Neural cell (in vitro differentiated cells): ENCODE measurements around the gene PRRG3. TPM values are rescaled to one million over a fixed set of nuclear protein-coding genes. Genes with fewer than 3 reads are reported as not detected.

Experiments
- H2AFZ ChIP-seq: fragments of 200-600, 300-800 bp; sonication (generic), shearing (Covaris generic); 2 replicates; pipeline ENCODE4 v1.6.0; 2014; ENCODE audit warnings: low read depth, mild to moderate bottlenecking, antibody characterized with exemption, low read length, moderate library complexity
- H3F3A ChIP-seq: fragments of 200-600 bp; shearing (Covaris generic); 2 replicates; pipeline ENCODE4 v1.6.1; 2016; ENCODE audit warnings: mild to moderate bottlenecking, moderate library complexity, mixed read lengths, antibody characterized with exemption, low read length; ENCODE audit not compliant: insufficient read depth, poor library complexity, severe bottlenecking
- H3K27ac ChIP-seq: fragments of 200-600, 300-800 bp; sonication (generic), shearing (Covaris generic); 2 replicates; pipeline ENCODE4 v1.5.1; 2014; ENCODE audit warnings: mild to moderate bottlenecking, low read length, moderate library complexity
- H3K27me3 ChIP-seq: fragments of 300-800, 200-600 bp; sonication (generic), shearing (Covaris generic); 2 replicates; pipeline ENCODE4 v1.6.0; 2014; ENCODE audit warnings: mild to moderate bottlenecking, low read depth, low read length, moderate library complexity; ENCODE audit not compliant: insufficient read depth
- H3K36me3 ChIP-seq: fragments of 300-800, 200-600 bp; sonication (generic), shearing (Covaris generic); 2 replicates; pipeline ENCODE4 v1.5.1; 2014; ENCODE audit warnings: mild to moderate bottlenecking, antibody characterized with exemption, low read length, moderate library complexity; ENCODE audit not compliant: insufficient read depth
- H3K4me2 ChIP-seq: fragments of 300-800, 200-600 bp; sonication (generic), shearing (Covaris generic); 2 replicates; pipeline ENCODE4 v1.6.0; 2014; ENCODE audit warnings: mild to moderate bottlenecking, low read length
- H3K4me3 ChIP-seq: fragments of 300-800, 200-600 bp; sonication (generic), shearing (Covaris generic); 2 replicates; pipeline ENCODE4 v1.5.1; 2014; ENCODE audit warnings: mild to moderate bottlenecking, low read length, moderate library complexity
- H3K79me2 ChIP-seq: fragments of 200-600 bp; shearing (Covaris generic); replicated peaks from 2 replicates; pipeline ENCODE4 v1.6.0; 2014; ENCODE audit warnings: mild to moderate bottlenecking, low read length, moderate library complexity; ENCODE audit not compliant: insufficient read depth
- H3K9ac ChIP-seq: fragments of 300-800, 200-600 bp; sonication (generic), shearing (Covaris generic); 2 replicates; pipeline ENCODE4 v1.6.1; 2016; ENCODE audit warnings: mild to moderate bottlenecking, low read length, mixed read lengths
- H3K9me2 ChIP-seq: fragments of 200-600 bp; shearing (Covaris generic); 2 replicates; pipeline ENCODE4 v1.6.1; 2016; ENCODE audit warnings: mild to moderate bottlenecking, low read length, mixed read lengths; ENCODE audit not compliant: insufficient read depth
- H3K9me3 ChIP-seq: fragments of 200-600, 300-800 bp; sonication (generic), shearing (Covaris generic); 2 replicates; pipeline ENCODE4 v1.6.1; 2016; ENCODE audit warnings: mild to moderate bottlenecking, mixed run types, low read length, moderate library complexity, mixed read lengths
- H4K20me1 ChIP-seq: fragments of 200-600 bp; shearing (Covaris generic); 2 replicates; pipeline ENCODE4 v1.6.1; 2016; ENCODE audit warnings: mild to moderate bottlenecking, mixed run types; ENCODE audit not compliant: insufficient read depth
- CTCF ChIP-seq: fragments of 450-650 bp; IDR thresholded peaks from 2 replicates; pipeline ENCODE4 v1.5.1; 2014; ENCODE audit warnings: antibody characterized with exemption, mild to moderate bottlenecking, moderate library complexity; ENCODE audit not compliant: poor library complexity, severe bottlenecking
- EP300 ChIP-seq: fragments of 450-650 bp; conservative IDR thresholded peaks from 2 replicates; pipeline ENCODE4 v1.6.1; 2014; ENCODE audit warnings: antibody characterized with exemption, mild to moderate bottlenecking, moderate library complexity; ENCODE audit not compliant: poor library complexity, severe bottlenecking
- EZH2 ChIP-seq: fragments of 200-600, 300-800 bp; shearing (Covaris generic), sonication (generic); IDR thresholded peaks from 2 replicates; pipeline ENCODE4 v1.6.1; 2014; ENCODE audit warnings: antibody characterized with exemption, low read length, borderline replicate concordance, mild to moderate bottlenecking; ENCODE audit not compliant: insufficient read depth, poor library complexity, severe bottlenecking
- MXI1 ChIP-seq: fragments of 450-650 bp; conservative IDR thresholded peaks from 2 replicates; pipeline ENCODE4 v1.6.1; 2014; ENCODE audit warnings: antibody characterized with exemption, mild to moderate bottlenecking; ENCODE audit not compliant: poor library complexity, severe bottlenecking
- POLR2AphosphoS5 ChIP-seq: IDR thresholded peaks from 2 replicates; pipeline ENCODE4 v1.6.1; 2012
- RAD21 ChIP-seq: fragments of 450-650 bp; conservative IDR thresholded peaks from 2 replicates; pipeline ENCODE4 v1.6.1; 2014; ENCODE audit warnings: antibody characterized with exemption, mild to moderate bottlenecking, moderate library complexity
- REST ChIP-seq: IDR thresholded peaks from 2 replicates; pipeline ENCODE4 v1.6.1; 2012; ENCODE audit warnings: borderline replicate concordance
- SMC3 ChIP-seq: fragments of 450-650 bp; conservative IDR thresholded peaks from 2 replicates; pipeline ENCODE4 v1.6.1; 2014; ENCODE audit warnings: antibody characterized with exemption, mild to moderate bottlenecking, moderate library complexity; ENCODE audit not compliant: poor library complexity
- TAF1 ChIP-seq: IDR thresholded peaks from 2 replicates; pipeline ENCODE4 v1.6.1; 2012; ENCODE audit warnings: low read depth
- polyA plus RNA-seq: library from polyadenylated mRNA; depleted of rRNA; stranded (reverse); fragments of >200 nt; gene quantifications from 2 replicates; pipeline ENCODE4 v1.2.3, GENCODE V29; 2014

PRRG3 gene
- polyA plus RNA-seq, 1 donor from 2014 or later = not detected

GRCh38 chrX:151702026-151702714, 6.9 kb downstream of the PRRG3 start:
- Histone ChIP-seq H3K4me3 (no peak overlapping the region), H3K4me2 (no peak overlapping the region), H3F3A (no peaks in the 10 kb centered on the region), H3K9ac (no peak overlapping the region), H3K27ac (no peak overlapping the region), H3K9me2 (no peaks in the 10 kb centered on the region), H3K9me3 (no peaks in the 10 kb centered on the region), H3K27me3 (no peaks in the 10 kb centered on the region), H4K20me1 (no peaks in the 10 kb centered on the region), H3K36me3 (no peaks in the 10 kb centered on the region), H2AFZ (no peak overlapping the region), H3K79me2 (no peaks in the 10 kb centered on the region)
- TF ChIP-seq EZH2 (no peak), RAD21 (no peak), MXI1 (no peak), REST (no peak), EP300 (no peak), SMC3 (no peak), TAF1 (no peak), POLR2AphosphoS5 (no peak), CTCF (no peak)

GRCh38 chrX:151702741-151703340, 7.6 kb downstream of the PRRG3 start:
- Histone ChIP-seq H3K9me2 (no peaks in the 10 kb centered on the region), H3K9me3 (no peaks in the 10 kb centered on the region), H2AFZ (no peak overlapping the region), H3F3A (no peaks in the 10 kb centered on the region), H3K27ac (no peak overlapping the region), H4K20me1 (no peaks in the 10 kb centered on the region), H3K4me2 (no peak overlapping the region), H3K4me3 (no peak overlapping the region), H3K27me3 (no peaks in the 10 kb centered on the region), H3K79me2 (no peaks in the 10 kb centered on the region), H3K9ac (no peak overlapping the region), H3K36me3 (no peaks in the 10 kb centered on the region)
- no peak for TF ChIP-seq TAF1
- no peak for TF ChIP-seq REST
- TF ChIP-seq EZH2 = no peak
- no peak for TF ChIP-seq RAD21
- TF ChIP-seq SMC3 = no peak
- no peak for TF ChIP-seq CTCF
